Thoracic aorta (tissue), 2 donors: ENCODE data around the gene FCAR. TPM values are rescaled to one million over a fixed set of nuclear protein-coding genes. Genes with fewer than 3 reads are reported as not detected.
"Not testable (repeated sequence)": the region's sequence is repeated elsewhere in the genome, so short reads cannot be mapped to it uniquely, and the experiment has no call there.

ENCODE experiments used
- ATAC-seq: fragments of 150-250 bp; one replicate; pipeline ENCODE4 v1.8.0; 2017; ENCODE audit warnings: low read depth; ENCODE audit not compliant: insufficient number of reproducible peaks, low FRiP score
- DNase-seq: peaks from one replicate; pipeline ENCODE4 v3.0.0-alpha.2; 2020; ENCODE audit warnings: low spot score
- H3K27ac ChIP-seq, 2 donors: fragments of 200-600 bp; sonication (generic); 1 replicate in 1 of 2; 2 replicates in 1 of 2; pipeline ENCODE4 v1.5.1; 2016; ENCODE audit warnings: mild to moderate bottlenecking in 2 of 2, moderate library complexity in 2 of 2
- H3K27me3 ChIP-seq: fragments of 200-600 bp; sonication (generic); replicated peaks from 2 replicates; pipeline ENCODE4 v1.6.0; 2016; ENCODE audit warnings: mild to moderate bottlenecking; ENCODE audit not compliant: insufficient read depth
- H3K36me3 ChIP-seq: fragments of 200-600 bp; sonication (generic); one replicate; pipeline ENCODE4 v1.5.1; 2016
- H3K4me1 ChIP-seq, 2 donors: fragments of 200-600 bp; sonication (generic); 1 replicate in 1 of 2; 2 replicates in 1 of 2; pipeline versions ENCODE4 v1.5.1 to v1.6.0; 2016; ENCODE audit warnings: low read depth in 2 of 2, mild to moderate bottlenecking in 1 of 2; ENCODE audit not compliant: control insufficient read depth in 1 of 2
- H3K4me3 ChIP-seq: fragments of 200-600 bp; sonication (generic); 2 replicates; pipeline ENCODE4 v1.5.1; 2016; ENCODE audit warnings: mild to moderate bottlenecking
- H3K9me3 ChIP-seq: fragments of 200-600 bp; sonication (generic); 2 replicates; pipeline ENCODE4 v1.5.1; 2016
- CTCF ChIP-seq: fragments of 200-600 bp; sonication (generic); IDR thresholded peaks from one replicate; pipeline ENCODE4 v1.5.1; 2019; ENCODE audit warnings: antibody characterized with exemption
- total RNA-seq, 2 donors: library from RNA; depleted of rRNA; stranded (reverse); fragments of >200 nt; gene quantifications; one replicate each; pipeline versions ENCODE4 v1.1.0 to v1.2.3, GENCODE V29; 2016

FCAR gene
- total RNA-seq, 2 donors from 2014 or later: 0.68 to 7.1 TPM

- TF ChIP-seq CTCF: no peak
- Histone ChIP-seq H3K27me3 (no peaks in the 10 kb centered on the region), H3K4me3 (no peak overlapping the region), H3K4me1 (no peaks in the 10 kb centered on the region), H3K27ac (no peak overlapping the region), H3K9me3 (no peaks in the 10 kb centered on the region), H3K36me3 (no peaks in the 10 kb centered on the region)
- no peak for ATAC-seq
- DNase-seq: no peak
Measured at GRCh38 chr19:54850930-54851329, 23.1 kb upstream of the FCAR start.

- no peaks in the 10 kb centered on the region for H3K36me3 ChIP-seq
- H3K4me3 ChIP-seq: no peak overlapping the region
- DNase-seq: no peak
- H3K27me3 ChIP-seq: no peaks in the 10 kb centered on the region
- H3K27ac ChIP-seq: no peak overlapping the region
- TF ChIP-seq CTCF: no peak
- no peaks in the 10 kb centered on the region for H3K4me1 ChIP-seq
- H3K9me3 ChIP-seq: no peaks in the 10 kb centered on the region
- no peak for ATAC-seq
Measured at GRCh38 chr19:54851353-54851752, 22.7 kb upstream of the FCAR start.

GRCh38 chr19:54855241-54855640 is 18.8 kb upstream of the FCAR start:
- DNase-seq, H3K27ac ChIP-seq, H3K9me3 ChIP-seq, H3K4me3 ChIP-seq, H3K4me1 ChIP-seq, ATAC-seq, H3K27me3 ChIP-seq, H3K36me3 ChIP-seq: not testable (repeated sequence)

GRCh38 chr19:54858476-54858875 is 15.6 kb upstream of the FCAR start:
- H3K27ac ChIP-seq, H3K36me3 ChIP-seq, H3K4me3 ChIP-seq, H3K4me1 ChIP-seq, DNase-seq, ATAC-seq, H3K9me3 ChIP-seq, H3K27me3 ChIP-seq: not testable (repeated sequence)

GRCh38 chr19:54859421-54859820 is 14.6 kb upstream of the FCAR start:
- not testable (repeated sequence) for H3K36me3 ChIP-seq, H3K4me1 ChIP-seq, H3K27ac ChIP-seq, H3K9me3 ChIP-seq, H3K27me3 ChIP-seq, DNase-seq, H3K4me3 ChIP-seq, ATAC-seq

DNA sequence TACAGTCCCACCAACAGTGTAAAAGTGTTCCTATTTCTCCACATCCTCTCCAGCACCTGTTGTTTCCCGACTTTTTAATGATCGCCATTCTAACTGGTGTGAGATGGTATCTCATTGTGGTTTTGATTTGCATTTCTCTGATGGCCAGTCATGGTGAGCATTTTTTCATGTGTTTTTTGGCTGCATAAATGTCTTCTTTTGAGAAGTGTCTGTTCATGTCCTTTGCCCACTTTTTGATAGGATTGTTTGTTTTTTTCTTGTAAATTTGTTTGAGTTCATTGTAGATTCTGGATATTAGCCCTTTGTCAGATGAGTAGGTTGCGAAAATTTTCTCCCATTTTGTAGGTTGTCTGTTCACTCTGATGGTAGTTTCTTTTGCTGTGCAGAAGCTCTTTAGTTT is 10.6 kb upstream of the FCAR start:
- H3K4me3 ChIP-seq, H3K9me3 ChIP-seq, H3K27me3 ChIP-seq, H3K4me1 ChIP-seq, ATAC-seq, H3K36me3 ChIP-seq, DNase-seq, H3K27ac ChIP-seq: not testable (repeated sequence)

DNA sequence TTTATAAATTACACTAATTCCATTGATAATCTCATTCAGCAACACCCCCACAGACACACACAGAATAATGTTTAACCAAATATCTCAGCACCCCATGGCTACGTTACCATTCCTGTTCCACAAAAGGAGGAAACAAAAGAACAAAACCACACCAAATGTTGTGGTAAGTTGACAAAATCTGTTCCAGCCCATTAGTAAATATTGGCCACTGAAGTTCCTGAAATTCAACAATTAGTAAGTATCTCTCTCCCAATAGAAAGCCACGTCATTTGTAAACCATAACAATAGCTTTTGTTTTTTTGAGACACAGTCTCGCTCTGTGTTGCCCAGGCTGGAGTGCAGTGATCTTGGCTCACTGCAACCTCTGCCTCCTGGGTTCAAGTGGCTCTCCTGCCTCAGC is 2.3 kb upstream of the FCAR start:
- no peak for TF ChIP-seq CTCF
- ATAC-seq (no peak), DNase-seq (no peak)
- no peaks in the 10 kb centered on the region for H3K9me3 ChIP-seq
- H3K4me1 ChIP-seq: no peaks in the 10 kb centered on the region
- H3K27me3 ChIP-seq: no peaks in the 10 kb centered on the region
- no peaks in the 10 kb centered on the region for H3K36me3 ChIP-seq
- no peak overlapping the region for H3K27ac ChIP-seq
- H3K4me3 ChIP-seq: no peak overlapping the region
